Fibroblast of villous mesenchyme (primary cell): ENCODE measurements around the gene COL26A1. TPM values are rescaled to one million over a fixed set of nuclear protein-coding genes. Genes with fewer than 3 reads are reported as not detected.

Experiments used
- DNase-seq: peaks from one replicate; pipeline ENCODE4 v3.0.0-alpha.2; 2010; ENCODE audit warnings: low read depth
- H3K4me3 ChIP-seq: 2 replicates; pipeline ENCODE4 v1.5.1; 2011; ENCODE audit warnings: low read depth, mild to moderate bottlenecking, low read length
- CTCF ChIP-seq: IDR thresholded peaks from 2 replicates; pipeline ENCODE4 v1.5.1; 2012; ENCODE audit warnings: low read depth, mild to moderate bottlenecking, low read length; ENCODE audit not compliant: insufficient read depth
- total RNA-seq: library from RNA; depleted of rRNA; stranded (reverse); fragments of >200 nt; gene quantifications from 2 replicates; pipeline ENCODE4 v1.2.3, GENCODE V29; 2012

The COL26A1 gene
- total RNA-seq, 1 donor = not detected

GRCh38 chr7:101436221-101436735 lies 73.6 kb downstream of the COL26A1 start:
- no peak for DNase-seq
- no peak overlapping the region for H3K4me3 ChIP-seq
- TF ChIP-seq CTCF = no peak

GRCh38 chr7:101436857-101437576 lies 74.3 kb downstream of the COL26A1 start:
- no peak for TF ChIP-seq CTCF
- no peak for DNase-seq
- H3K4me3 ChIP-seq = no peak overlapping the region

GRCh38 chr7:101441890-101442289 lies 79.2 kb downstream of the COL26A1 start:
- no peak for DNase-seq
- no peak overlapping the region for H3K4me3 ChIP-seq
- TF ChIP-seq CTCF = no peak

- no peak overlapping the region for H3K4me3 ChIP-seq
- no peak for TF ChIP-seq CTCF
- no peak for DNase-seq
Observed at GRCh38 chr7:101442426-101443070, 79.9 kb downstream of the COL26A1 start.

GRCh38 chr7:101450064-101450463 lies 87.4 kb downstream of the COL26A1 start:
- no peak overlapping the region for H3K4me3 ChIP-seq
- no peak for DNase-seq
- TF ChIP-seq CTCF = no peak

GRCh38 chr7:101453617-101454016 lies 90.9 kb downstream of the COL26A1 start:
- TF ChIP-seq CTCF = no peak
- no peak for DNase-seq
- no peak overlapping the region for H3K4me3 ChIP-seq
